ENCODE results near the gene RBAK. TPM values are rescaled to one million over a fixed set of nuclear protein-coding genes. Genes with fewer than 3 reads are reported as not detected.

RBAK gene
- total RNA-seq = 7.0 and 7.9 TPM in 2 replicates

DNA sequence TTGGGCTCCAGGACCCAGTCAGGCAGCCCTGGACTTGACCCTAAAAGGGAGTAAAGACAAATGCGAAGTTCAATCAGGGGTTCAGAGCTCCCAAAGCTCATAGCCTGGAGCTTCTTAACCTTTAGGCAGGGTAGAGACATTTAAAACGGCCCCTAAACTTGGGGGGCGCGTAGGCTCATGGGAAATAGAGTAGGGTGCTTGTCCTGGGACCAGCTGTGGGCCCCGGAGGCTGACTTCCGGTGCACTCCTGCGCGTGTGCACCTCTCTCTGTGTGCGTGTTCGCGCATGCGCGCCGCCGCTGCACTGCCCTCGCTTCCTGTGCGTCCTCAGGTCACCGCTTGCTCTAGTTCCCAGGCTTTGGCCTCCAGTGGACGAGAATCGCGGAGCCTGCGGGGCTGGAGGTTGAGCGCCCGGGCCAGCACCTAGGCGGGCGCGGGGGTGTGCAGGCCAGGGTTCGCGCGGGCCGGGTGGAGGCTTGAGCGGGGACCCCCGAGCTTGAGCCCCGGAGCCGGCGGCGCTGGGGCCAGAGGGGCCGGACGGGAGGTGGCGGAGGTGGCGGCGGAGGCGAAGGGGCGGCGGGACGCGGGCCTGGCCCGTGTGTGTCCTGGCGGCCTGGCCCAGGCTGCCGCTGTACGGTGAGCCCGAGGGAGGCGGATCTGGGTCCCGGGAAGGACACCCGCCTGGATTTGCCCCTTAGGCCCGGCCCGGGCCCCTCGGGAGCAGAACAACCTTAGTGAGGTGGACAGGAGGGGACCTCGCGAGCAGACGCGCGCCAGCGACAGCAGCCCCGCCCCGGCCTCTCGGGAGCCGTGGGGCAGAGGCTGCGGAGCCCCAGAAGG, at the start of gene RBAK:
Gene RBAK (plus strand): TSS at position 303 of the 839 bp plus-strand sequence. CDS start 2,217 bp downstream, outside the sequence.

Other genes starting within 250 kb of the RBAK start
- 0.18 and 0.49 TPM in 2 replicates for gene PAPOLB, start 183.8 kb upstream of the RBAK start, total RNA-seq
- 0.97 and 8.8 TPM in 2 replicates for gene RADIL, start 162.1 kb upstream of the RBAK start, total RNA-seq
- gene MMD2, start 86.7 kb upstream of the RBAK start, total RNA-seq = not detected in 2 replicates
- gene WIPI2, start 144.4 kb downstream of the RBAK start, total RNA-seq = 71.3 and 78.2 TPM in 2 replicates
- 2.4 and 4.9 TPM in 2 replicates for gene SLC29A4, start 237.1 kb downstream of the RBAK start, total RNA-seq

All from cardiac atrium fibroblast (primary cell).